Right renal pelvis (tissue), 4 donors: ENCODE data around the gene PITPNM1. TPM values are rescaled to one million over a fixed set of nuclear protein-coding genes. Genes with fewer than 3 reads are reported as not detected.
A peak's percentile ranks its signal among the peaks of the same experiment; 100 is the strongest.
"Not testable (repeated sequence)": the region's sequence is repeated elsewhere in the genome, so short reads cannot be mapped to it uniquely, and the experiment has no call there.

Experiments
- DNase-seq, 4 donors: peaks; one replicate each; pipeline ENCODE4 v3.0.0-alpha.2; 2013; ENCODE audit warnings: low read depth in 4 of 4, low spot score in 3 of 4, missing footprints in 1 of 4
- polyA plus RNA-seq, 4 donors: library from polyadenylated mRNA; unstranded; fragments of 120-200 nt; gene quantifications; one replicate each; pipeline ENCODE4 v1.2.1, GENCODE V29; 2013; ENCODE audit not compliant: insufficient read length in 4 of 4

Gene PITPNM1
- polyA plus RNA-seq, 4 donors, result 25.7 to 43.7 (median 32.1) TPM

GRCh38 chr11:67491276-67492068 lies 13.7 kb downstream of the PITPNM1 start:
- no peak for DNase-seq

- DNase-seq, result no peak
Measured at GRCh38 chr11:67490727-67491065, 14.5 kb downstream of the PITPNM1 start.

DNA sequence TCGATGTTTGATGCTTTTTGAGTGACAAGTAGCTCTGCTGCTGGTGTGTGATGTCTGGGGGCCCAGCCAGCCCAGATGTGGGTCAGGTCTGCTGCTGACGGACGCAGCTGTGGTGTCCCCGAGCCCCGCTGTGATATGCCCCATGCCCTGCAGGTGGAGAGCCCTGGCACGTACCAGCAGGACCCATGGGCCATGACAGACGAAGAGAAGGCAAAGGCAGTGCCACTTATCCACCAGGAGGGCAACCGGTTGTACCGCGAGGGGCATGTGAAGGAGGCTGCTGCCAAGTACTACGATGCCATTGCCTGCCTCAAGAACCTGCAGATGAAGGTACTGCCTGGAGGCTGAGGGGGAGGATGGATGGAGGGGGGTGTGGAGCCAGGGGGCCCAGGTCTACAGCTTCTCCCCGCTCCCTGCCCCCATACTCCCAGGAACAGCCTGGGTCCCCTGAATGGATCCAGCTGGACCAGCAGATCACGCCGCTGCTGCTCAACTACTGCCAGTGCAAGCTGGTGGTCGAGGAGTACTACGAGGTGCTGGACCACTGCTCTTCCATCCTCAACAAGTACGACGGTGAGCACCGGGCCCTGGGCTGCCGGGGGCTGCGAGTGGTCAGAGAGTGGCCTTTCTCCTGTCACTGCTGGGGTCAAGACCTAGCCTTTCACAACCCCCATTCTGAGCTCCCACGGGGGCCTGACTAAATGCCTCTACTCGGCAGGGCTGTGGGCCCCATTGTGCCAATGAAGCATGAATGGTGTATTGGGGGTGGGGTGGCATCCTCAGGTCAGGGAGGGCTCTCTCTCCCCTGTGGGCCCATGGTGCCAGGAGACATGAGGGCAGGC lies 15.1 kb downstream of the PITPNM1 start:
- no peak for DNase-seq

- no peak for DNase-seq
Measured at GRCh38 chr11:67489203-67489884, 15.8 kb downstream of the PITPNM1 start.

DNA sequence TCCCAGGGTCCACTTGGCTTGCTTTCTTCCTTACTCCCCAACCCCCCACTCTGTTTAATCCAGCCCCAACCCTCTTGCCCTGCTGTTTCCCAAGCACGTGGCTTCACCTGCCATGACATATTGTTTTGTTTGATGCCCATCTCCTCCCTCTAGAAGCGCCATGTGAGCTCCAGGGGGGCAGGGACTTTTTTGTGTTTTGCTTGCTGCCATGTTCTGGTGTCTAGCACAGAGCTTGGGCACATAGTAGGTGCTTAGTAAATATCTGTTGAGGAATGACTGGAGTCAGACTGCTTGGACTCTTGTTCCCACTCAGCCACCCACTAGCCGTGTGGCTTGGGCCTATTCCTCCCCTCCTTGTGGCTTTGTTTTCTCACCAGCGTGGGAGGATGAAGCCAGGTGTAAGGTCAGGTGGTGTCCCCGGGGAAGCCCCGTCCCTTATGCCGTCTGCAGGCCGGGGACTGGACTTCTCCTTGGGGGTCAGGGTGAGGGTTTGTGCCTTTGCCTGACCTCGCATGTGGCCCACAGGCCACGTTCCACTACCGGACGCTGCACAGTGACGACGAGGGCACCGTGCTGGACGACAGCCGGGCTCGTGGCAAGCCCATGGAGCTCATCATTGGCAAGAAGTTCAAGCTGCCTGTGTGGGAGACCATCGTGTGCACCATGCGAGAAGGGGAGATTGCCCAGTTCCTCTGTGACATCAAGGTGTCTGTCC lies 18.5 kb downstream of the PITPNM1 start:
- no peak for DNase-seq

- DNase-seq, result not testable (repeated sequence)
Measured at GRCh38 chr11:67485873-67486361, 19.2 kb downstream of the PITPNM1 start.

GRCh38 chr11:67484847-67485311 lies 20.3 kb downstream of the PITPNM1 start:
- no peak for DNase-seq

- DNase-seq, result no peak
Measured at GRCh38 chr11:67483831-67484665, 21.1 kb downstream of the PITPNM1 start.

DNA sequence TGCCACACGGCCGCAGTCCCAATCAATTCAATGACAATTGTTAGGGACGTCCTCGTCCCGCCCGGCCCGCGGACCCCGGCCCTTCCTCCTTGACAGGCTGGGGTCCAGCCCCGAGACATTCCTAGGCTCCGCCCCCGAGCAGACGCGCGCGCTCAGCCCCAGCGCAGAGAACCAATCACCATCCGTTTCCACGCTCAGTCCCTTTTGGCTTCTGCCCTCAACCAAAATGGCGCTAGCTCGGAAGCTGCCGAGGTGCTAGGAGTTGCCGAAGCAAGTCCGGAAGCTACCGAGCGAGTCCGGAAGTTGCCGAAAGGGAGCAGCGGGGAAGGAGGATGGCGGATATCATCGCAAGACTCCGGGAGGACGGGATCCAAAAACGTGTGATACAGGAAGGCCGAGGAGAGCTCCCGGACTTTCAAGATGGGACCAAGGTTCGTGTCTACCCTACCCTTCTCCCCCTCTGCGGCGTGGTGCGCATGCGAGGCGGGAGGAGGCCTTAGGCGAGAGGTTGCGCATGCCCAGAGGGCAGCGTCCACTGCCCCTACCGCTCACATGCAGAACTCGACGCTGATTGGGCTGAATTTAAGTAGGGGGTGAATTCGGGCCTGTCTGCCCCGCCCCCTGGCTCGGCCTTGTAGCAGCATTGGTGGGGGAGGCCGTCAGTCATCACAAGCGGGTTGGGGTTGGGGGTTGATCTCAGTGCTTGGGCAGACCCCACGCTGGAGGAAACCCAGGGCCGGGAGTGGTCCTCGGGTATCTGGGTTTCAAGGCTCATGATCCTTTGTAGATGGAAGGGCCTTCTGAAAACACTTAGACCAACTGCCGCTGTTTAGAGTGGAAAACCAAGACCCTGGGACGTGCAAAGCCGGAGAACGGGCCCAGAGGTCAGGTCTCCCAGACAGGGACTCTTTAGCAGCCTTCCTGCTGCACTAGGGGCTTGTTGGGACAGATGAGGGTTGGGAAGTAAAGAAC lies 22.1 kb downstream of the PITPNM1 start, which contains the start of gene AIP:
AIP (plus strand) TSS at position 200 of the 972 bp plus-strand sequence; CDS start at position 333, 133 bp downstream.
- peak; percentile 95 to 96 (median 96) for DNase-seq

DNA sequence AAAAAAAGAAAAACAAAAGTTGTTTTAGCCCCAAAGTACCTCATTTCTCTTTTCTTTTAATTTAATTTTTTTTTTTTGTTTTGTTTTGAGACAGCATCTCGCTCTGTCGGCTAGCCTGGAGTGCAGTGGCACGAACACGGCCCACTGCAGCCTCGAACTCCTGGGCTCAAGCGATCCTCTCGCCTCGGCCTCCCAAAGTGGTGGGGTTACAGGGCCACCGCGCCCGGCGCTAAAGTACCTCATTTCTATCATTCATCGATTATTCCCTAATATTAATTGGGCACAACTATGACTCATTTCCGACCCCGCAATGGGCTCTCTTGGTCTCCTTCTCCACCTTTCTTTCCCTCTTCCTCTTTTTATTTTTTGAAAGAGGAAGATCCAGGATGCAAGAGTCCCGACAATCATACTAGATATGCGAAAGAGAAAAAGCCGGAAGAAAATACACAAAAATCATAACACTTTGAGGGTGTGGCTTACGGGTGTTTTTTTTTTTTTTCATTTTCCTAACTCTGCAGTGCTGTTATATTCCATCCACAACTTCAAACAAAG lies 22.8 kb downstream of the PITPNM1 start:
- no peak for DNase-seq

DNA sequence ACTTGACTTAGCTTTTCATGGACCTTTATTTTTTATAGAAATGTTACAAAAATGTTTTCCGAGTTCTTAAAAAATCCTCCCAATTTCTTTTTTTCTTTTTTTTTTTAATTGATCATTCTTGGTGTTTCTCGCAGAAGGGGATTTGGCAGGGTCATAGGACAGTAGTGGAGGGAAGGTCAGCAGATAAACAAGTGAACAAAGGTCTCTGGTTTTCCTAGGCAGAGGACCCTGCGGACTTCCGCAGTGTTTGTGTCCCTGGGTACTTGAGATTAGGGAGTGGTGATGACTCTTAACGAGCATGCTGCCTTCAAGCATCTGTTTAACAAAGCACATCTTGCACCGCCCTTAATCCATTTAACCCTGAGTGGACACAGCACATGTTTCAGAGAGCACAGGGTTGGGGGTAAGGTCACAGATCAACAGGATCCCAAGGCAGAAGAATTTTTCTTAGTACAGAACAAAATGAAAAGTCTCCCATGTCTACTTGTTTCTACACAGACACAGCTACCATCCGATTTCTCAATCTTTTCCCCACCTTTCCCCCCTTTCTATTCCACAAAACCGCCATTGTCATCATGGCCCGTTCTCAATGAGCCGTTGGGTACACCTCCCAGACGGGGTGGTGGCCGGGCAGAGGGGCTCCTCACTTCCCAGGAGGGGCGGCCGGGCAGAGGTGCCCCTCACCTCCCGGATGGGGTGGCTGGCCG lies 27.7 kb downstream of the PITPNM1 start:
- not testable (repeated sequence) for DNase-seq

DNA sequence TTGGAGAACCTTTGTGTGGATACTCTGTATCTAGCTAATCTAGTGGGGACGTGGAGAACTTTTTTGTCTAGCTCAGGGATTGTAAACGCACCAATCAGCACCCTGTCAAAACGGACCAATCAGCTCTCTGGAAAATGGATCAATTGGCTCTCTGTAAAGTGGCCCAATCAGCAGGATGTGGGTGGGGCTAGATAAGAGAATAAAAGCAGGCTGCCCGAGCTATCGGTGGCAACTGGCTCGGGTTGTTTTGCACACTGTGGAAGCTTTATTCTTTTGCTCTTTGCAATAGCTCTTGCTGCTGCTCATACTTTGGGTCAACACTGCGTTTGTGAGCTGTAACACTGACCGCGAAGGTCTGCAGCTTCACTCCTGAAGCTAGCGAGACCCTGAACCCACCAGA lies 28.5 kb downstream of the PITPNM1 start:
- not testable (repeated sequence) for DNase-seq

- no peak for DNase-seq
Measured at GRCh38 chr11:67472882-67473281, 32.3 kb downstream of the PITPNM1 start.

DNA sequence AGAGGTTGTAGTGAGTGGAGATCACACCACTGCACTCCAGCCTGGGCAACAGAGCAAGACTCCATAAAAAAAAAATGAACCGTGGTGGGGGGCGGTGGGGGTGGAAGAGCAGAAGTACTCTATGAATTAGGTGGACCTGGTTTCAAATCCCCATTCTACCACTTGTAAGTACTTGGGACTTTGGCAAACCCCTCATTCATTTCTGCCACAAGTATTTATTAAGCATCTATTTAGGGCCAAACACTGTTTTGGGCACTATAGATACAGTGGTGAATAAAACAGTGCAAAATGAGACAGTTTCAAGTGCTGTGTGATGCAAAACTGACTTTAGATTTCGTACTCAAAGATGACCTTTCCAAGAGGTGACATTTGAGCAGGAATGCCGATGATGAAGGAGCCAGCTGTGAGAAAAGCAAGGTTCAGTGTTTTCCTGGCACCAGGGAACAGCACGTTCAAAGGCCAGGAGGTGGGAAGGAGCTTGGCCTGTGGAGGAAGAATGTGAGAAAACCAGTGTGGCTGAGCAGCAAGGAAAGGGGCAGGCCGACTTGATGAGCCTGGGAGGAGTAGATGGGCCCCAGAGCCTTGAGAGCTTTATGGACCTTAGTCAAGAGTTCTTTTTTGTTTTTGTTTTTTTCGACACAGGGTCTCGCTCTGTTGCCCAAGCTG lies 34.7 kb downstream of the PITPNM1 start:
- DNase-seq, result no peak

GRCh38 chr11:67469508-67469811 lies 35.7 kb downstream of the PITPNM1 start:
- no peak for DNase-seq

DNA sequence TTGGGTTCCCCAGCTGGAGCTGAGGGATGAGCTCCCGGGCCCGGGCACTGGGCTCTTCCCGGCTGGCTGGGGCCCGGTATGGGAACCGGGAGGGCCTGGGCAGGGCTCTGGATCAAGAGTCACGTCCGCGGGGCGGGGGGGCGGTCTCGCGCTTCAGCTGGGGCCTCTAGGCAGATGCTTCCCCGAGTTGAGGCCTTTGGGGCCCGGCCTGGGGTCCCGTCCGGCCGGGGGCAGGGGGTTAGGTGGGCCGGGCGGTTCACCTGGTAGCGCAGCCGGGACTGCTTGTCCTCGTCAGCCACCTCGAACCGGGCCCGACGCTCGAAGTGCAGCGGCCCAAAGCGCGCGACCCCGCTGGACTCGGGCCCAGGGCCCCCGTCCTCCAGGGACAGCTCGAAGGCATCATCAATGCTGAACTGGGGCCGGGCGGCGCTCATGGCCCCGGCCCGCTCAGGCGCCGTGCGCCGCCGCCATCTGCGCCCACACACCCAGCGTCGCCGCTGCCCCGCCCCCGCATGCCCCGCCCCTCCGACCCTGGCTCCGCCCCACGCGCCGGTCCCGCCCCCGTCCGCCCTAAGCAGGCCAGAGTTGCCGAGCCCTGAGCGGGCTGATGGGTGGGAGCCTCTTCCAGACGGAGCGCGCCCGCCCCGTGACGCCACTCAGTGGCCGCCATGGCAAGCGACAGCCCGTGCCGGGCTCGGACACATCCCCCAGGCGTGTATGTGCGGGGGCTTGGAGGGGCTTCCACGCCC lies 36.2 kb downstream of the PITPNM1 start, which contains the start of gene TMEM134:
TMEM134 (minus strand) TSS at position 493 of the 749 bp plus-strand sequence; CDS start at position 434, 59 bp downstream.
- peak; percentile 80 to 87 (median 81) for DNase-seq
